Measurements from ENCODE around the gene PLEKHG1.

The PLEKHG1 gene

GRCh38 chr6:150576651-150577226 lies 22.9 kb upstream of the PLEKHG1 start:
- no peak for DNase-seq (ENCODE audit: low spot score in 2 of 2)
- Histone ChIP-seq H3K36me3 (replicated peaks) (no peaks in the 10 kb centered on the region), H3K4me1 (peaks cover 14% of the 10 kb centered on the region), H3K27me3 (ENCODE audit: low read depth) (no peaks in the 10 kb centered on the region), H3K4me3 (no peak overlapping the region), H3K9me3 (no peaks in the 10 kb centered on the region)
- in situ Hi-C loops (cut with MboI; ENCODE audit: low sequenced_read_pairs): no loop called here

GRCh38 chr6:150579611-150580010 lies 20.1 kb upstream of the PLEKHG1 start:
- H3K4me1 ChIP-seq: peaks cover 19% of the 10 kb centered on the region
- no peaks in the 10 kb centered on the region for H3K27me3 ChIP-seq (ENCODE audit: low read depth)
- in situ Hi-C loops (cut with MboI; ENCODE audit: low sequenced_read_pairs): no loop called here
- H3K4me3 ChIP-seq: no peak overlapping the region
- H3K9me3 ChIP-seq: no peaks in the 10 kb centered on the region
- DNase-seq (ENCODE audit: low spot score in 2 of 2): no peak
- no peaks in the 10 kb centered on the region for H3K36me3 ChIP-seq (replicated peaks)

GRCh38 chr6:150580489-150580888 lies 19.2 kb upstream of the PLEKHG1 start:
- Histone ChIP-seq H3K4me1 (peaks cover 19% of the 10 kb centered on the region), H3K9me3 (no peaks in the 10 kb centered on the region), H3K4me3 (no peak overlapping the region), H3K36me3 (replicated peaks) (no peaks in the 10 kb centered on the region), H3K27me3 (ENCODE audit: low read depth) (no peaks in the 10 kb centered on the region)
- DNase-seq (ENCODE audit: low spot score in 2 of 2): no peak
- in situ Hi-C loops (cut with MboI; ENCODE audit: low sequenced_read_pairs): no loop called here

DNA sequence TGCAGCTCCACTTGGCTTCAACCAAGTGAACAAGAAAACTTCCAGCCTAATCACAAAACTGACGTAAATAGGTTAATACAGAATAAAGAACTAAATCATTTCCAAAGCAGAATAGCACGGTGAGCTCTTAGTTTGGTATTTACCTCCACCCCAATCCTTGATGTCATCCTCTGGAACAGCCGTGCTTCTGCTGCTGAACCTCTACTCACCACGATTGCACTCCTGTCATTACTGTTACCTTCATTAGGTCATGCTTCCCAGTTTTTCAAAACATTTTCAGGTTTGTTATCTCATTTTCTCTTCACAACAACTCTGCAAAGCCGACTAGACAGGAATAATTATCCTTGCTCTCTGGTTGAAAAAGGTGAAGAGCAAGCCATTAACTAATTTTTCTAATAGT lies 15.6 kb upstream of the PLEKHG1 start:
- no peaks in the 10 kb centered on the region for H3K36me3 ChIP-seq (replicated peaks)
- peaks cover 19% of the 10 kb centered on the region for H3K4me1 ChIP-seq
- H3K4me3 ChIP-seq: no peak overlapping the region
- in situ Hi-C loops (cut with MboI; ENCODE audit: low sequenced_read_pairs): no loop called here
- no peaks in the 10 kb centered on the region for H3K9me3 ChIP-seq
- no peaks in the 10 kb centered on the region for H3K27me3 ChIP-seq (ENCODE audit: low read depth)
- DNase-seq (ENCODE audit: low spot score in 2 of 2): no peak

DNA sequence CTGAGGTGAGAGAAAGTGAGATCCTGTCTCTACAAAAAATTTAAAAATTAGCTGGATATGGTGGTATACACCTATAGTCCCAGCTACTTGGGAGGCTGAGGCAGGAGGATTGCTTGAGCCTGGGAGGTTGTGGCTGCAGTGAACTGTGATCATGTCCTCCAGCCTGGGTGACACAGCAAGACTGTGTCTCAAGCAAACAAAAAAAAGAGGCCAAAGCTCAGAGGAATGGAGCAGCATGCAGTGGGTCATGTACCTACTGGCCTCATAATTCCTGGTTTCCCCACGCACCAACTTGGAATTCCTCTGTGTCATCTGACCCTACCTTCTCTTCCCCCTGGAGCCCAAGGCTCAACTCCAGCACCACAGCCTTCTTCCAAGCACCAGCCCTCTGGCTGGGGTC lies 15.1 kb upstream of the PLEKHG1 start:
- Histone ChIP-seq H3K36me3 (replicated peaks) (no peaks in the 10 kb centered on the region), H3K4me1 (peaks cover 19% of the 10 kb centered on the region), H3K9me3 (no peaks in the 10 kb centered on the region), H3K27me3 (ENCODE audit: low read depth) (no peaks in the 10 kb centered on the region), H3K4me3 (no peak overlapping the region)
- in situ Hi-C loops (cut with MboI; ENCODE audit: low sequenced_read_pairs): no loop called here
- DNase-seq (ENCODE audit: low spot score in 2 of 2): no peak

- Histone ChIP-seq H3K9me3 (no peaks in the 10 kb centered on the region), H3K4me3 (no peak overlapping the region), H3K4me1 (peaks cover 11% of the 10 kb centered on the region), H3K36me3 (replicated peaks) (no peaks in the 10 kb centered on the region), H3K27me3 (ENCODE audit: low read depth) (no peaks in the 10 kb centered on the region)
- DNase-seq (ENCODE audit: low spot score in 2 of 2): no peak
- in situ Hi-C loops (cut with MboI; ENCODE audit: low sequenced_read_pairs): no loop called here
Observed at GRCh38 chr6:150586850-150587359, 12.8 kb upstream of the PLEKHG1 start.

GRCh38 chr6:150587637-150588036 lies 12.0 kb upstream of the PLEKHG1 start:
- no peaks in the 10 kb centered on the region for H3K36me3 ChIP-seq (replicated peaks)
- H3K4me1 ChIP-seq: peaks cover 10% of the 10 kb centered on the region
- in situ Hi-C loops (cut with MboI; ENCODE audit: low sequenced_read_pairs): no loop called here
- H3K27me3 ChIP-seq (ENCODE audit: low read depth): no peaks in the 10 kb centered on the region
- DNase-seq (ENCODE audit: low spot score in 2 of 2): no peak
- H3K9me3 ChIP-seq: no peaks in the 10 kb centered on the region
- no peak overlapping the region for H3K4me3 ChIP-seq

DNA sequence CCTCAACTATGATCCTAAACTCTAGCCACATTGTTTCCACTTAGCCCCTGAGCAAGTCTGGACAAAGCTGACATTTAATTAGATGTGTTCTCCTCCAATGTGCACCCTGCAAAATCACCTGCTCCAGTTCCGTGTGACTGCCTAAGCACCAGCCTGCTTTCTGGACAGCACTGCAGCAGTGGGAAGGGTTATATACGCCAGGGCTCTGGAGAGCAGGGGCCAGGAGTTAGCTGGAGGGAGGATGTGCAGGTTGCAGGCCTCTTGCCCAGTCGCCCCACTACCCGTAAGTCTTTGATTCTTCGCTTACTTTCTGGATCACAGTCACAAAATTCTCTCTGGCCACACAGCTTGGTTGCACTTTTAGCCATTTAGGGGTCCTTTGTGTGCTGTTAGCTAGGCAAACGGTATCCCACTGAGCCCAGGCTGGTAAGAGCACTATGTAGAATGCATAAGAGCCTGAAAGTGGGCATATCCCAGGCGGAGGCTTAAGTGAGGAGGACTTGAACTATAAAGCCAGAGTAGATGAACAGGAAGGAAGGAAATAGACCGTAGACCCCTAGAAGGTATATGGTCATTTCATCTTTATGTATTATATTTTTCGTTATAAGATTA lies 10.7 kb upstream of the PLEKHG1 start:
- in situ Hi-C loops (cut with MboI; ENCODE audit: low sequenced_read_pairs): no loop called here

GRCh38 chr6:150589852-150590251 lies 9.8 kb upstream of the PLEKHG1 start:
- DNase-seq (ENCODE audit: low spot score in 2 of 2): no peak
- H3K4me1 ChIP-seq: no peaks in the 10 kb centered on the region
- H3K36me3 ChIP-seq (replicated peaks): no peaks in the 10 kb centered on the region
- no peaks in the 10 kb centered on the region for H3K9me3 ChIP-seq
- no peak overlapping the region for H3K4me3 ChIP-seq
- no peaks in the 10 kb centered on the region for H3K27me3 ChIP-seq (ENCODE audit: low read depth)
- in situ Hi-C loops (cut with MboI; ENCODE audit: low sequenced_read_pairs): no loop called here

More for the DNA sequence above, 10.7 kb upstream of the PLEKHG1 start:
- no peak for DNase-seq (ENCODE audit: low spot score in 2 of 2)
- Histone ChIP-seq H3K4me1 (no peaks in the 10 kb centered on the region), H3K4me3 (no peak overlapping the region), H3K27me3 (ENCODE audit: low read depth) (no peaks in the 10 kb centered on the region), H3K9me3 (no peaks in the 10 kb centered on the region), H3K36me3 (replicated peaks) (no peaks in the 10 kb centered on the region)

DNA sequence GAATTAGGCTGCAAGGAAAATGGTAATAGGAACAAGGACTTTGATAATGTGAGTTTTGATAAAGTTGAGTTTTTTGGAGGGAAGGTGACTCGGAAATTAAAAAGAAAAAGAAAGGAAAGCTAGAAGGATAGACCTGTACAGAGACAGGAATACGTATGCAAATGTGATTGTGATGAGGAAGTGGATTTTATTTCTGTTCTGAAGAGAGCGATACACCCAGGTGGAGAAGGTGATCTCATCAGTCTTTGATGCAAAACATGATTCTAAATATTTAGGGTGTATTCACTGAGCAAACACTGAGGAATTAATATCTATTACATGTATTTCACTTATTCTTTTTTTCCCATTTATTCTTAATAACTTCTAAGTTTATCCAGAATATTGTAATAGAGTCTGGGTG lies 9.2 kb upstream of the PLEKHG1 start:
- Histone ChIP-seq H3K4me1 (no peaks in the 10 kb centered on the region), H3K36me3 (replicated peaks) (no peaks in the 10 kb centered on the region), H3K9me3 (no peaks in the 10 kb centered on the region), H3K27me3 (ENCODE audit: low read depth) (no peaks in the 10 kb centered on the region), H3K4me3 (no peak overlapping the region)
- DNase-seq (ENCODE audit: low spot score in 2 of 2): no peak
- in situ Hi-C loops (cut with MboI; ENCODE audit: low sequenced_read_pairs): no loop called here

DNA sequence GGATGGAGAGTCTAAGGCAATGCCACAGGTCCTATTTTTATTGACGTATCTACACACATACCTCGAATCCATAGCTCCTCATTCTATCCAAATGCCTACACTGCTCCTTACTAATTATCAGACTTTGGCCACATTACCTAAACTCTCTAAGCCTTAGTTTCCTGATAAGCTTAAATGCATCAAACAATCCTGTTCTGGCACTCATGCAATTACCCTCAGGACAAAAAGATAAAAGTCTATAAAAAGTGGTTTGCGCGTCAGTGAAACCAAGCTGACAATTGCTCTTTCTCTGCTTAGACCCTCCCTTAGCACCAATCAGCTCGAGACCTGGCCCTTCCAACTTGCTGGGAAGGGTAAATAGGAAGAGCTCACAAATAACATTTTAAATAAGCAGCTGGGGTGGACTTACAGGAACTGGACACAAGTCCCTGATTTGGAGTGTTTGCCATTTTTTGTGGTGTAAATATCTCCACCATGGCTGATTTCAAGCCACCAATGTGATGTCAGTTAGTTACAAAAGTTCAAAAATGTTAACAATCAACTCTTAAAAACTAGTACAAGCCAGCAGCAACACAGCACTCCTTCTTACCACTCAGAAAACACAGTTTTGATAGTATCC lies 7.2 kb upstream of the PLEKHG1 start:
- peaks cover 9% of the 10 kb centered on the region for H3K4me1 ChIP-seq
- H3K9me3 ChIP-seq: no peaks in the 10 kb centered on the region
- DNase-seq (ENCODE audit: low spot score in 2 of 2): no peak
- no peaks in the 10 kb centered on the region for H3K36me3 ChIP-seq (replicated peaks)
- in situ Hi-C loops (cut with MboI; ENCODE audit: low sequenced_read_pairs): no loop called here
- H3K4me3 ChIP-seq: no peak overlapping the region
- H3K27me3 ChIP-seq (ENCODE audit: low read depth): no peaks in the 10 kb centered on the region

DNA sequence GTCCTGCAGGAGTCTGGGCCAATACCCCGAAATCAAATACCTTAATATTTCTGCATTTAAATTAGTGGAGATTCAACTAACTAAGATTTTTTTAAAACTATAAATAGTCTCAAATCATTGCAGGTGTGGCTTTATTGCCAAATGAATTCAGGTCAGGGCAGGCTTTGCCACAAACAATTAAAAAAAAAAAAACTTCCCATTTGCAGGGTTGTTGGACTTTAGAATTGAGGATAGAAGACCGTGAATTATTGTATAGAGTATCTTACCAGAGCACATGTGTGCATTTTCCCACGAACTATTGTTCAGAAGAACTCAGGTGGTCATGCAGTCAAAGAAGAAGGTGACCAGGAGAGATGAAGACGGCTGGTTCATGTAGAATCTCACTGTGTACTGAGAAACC lies 6.6 kb upstream of the PLEKHG1 start:
- H3K27me3 ChIP-seq (ENCODE audit: low read depth): no peaks in the 10 kb centered on the region
- H3K4me3 ChIP-seq: no peak overlapping the region
- H3K9me3 ChIP-seq: no peaks in the 10 kb centered on the region
- no peaks in the 10 kb centered on the region for H3K36me3 ChIP-seq (replicated peaks)
- peaks cover 9% of the 10 kb centered on the region for H3K4me1 ChIP-seq
- in situ Hi-C loops (cut with MboI; ENCODE audit: low sequenced_read_pairs): no loop called here
- no peak for DNase-seq (ENCODE audit: low spot score in 2 of 2)

DNA sequence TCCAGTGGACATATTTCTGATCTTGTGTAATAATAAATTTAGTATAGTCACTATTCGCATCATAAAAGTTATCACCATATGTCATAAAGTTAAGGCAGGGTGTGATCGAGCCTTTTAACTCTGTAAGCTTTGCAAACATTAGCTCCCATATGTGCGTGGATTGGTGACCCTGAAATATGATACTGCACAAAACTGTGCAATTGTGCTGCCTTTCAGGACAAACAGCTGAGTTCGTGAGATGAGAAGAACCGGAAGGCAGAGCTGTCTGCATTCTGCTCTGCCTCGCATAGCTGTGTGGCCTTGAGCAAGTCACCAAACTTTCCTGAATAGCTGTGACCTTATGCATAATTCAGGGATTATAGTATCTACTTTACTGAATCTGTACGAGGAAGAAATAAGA lies 3.2 kb upstream of the PLEKHG1 start:
- H3K4me3 ChIP-seq: no peak overlapping the region
- no peaks in the 10 kb centered on the region for H3K9me3 ChIP-seq
- in situ Hi-C loops (cut with MboI; ENCODE audit: low sequenced_read_pairs): no loop called here
- H3K27me3 ChIP-seq (ENCODE audit: low read depth): no peaks in the 10 kb centered on the region
- peaks cover 23% of the 10 kb centered on the region for H3K4me1 ChIP-seq
- H3K36me3 ChIP-seq (replicated peaks): no peaks in the 10 kb centered on the region
- no peak for DNase-seq (ENCODE audit: low spot score in 2 of 2)

- in situ Hi-C loops (cut with MboI; ENCODE audit: low sequenced_read_pairs): no loop called here
- Histone ChIP-seq H3K4me1 (peaks cover 23% of the 10 kb centered on the region), H3K27me3 (ENCODE audit: low read depth) (no peaks in the 10 kb centered on the region), H3K36me3 (replicated peaks) (no peaks in the 10 kb centered on the region), H3K4me3 (no peak overlapping the region), H3K9me3 (no peaks in the 10 kb centered on the region)
- no peak for DNase-seq (ENCODE audit: low spot score in 2 of 2)
Observed at GRCh38 chr6:150598401-150598800, 1.3 kb upstream of the PLEKHG1 start.
